K562 (cell line): ENCODE results near the gene TTC33. TPM values are rescaled to one million over a fixed set of nuclear protein-coding genes. Genes with fewer than 3 reads are reported as not detected.

ENCODE experiments used
- ATAC-seq: fragments of 200-7000 bp; cut with Tn5 transposase; 3 replicates; pipeline ENCODE4 v1.9.1; 2020; ENCODE audit warnings: moderate library complexity
- BruUV-seq: library from RNA; stranded (reverse); fragments of 400-500 nt; replicated peaks from 2 replicates; lab custom pipeline; 2021; lab: Mats Ljungman, UMichigan
- CTCF ChIA-PET: fragments of 300-600 bp; formaldehyde crosslinking; extraction: SDS; loops from one replicate; lab custom pipeline; 2021; ENCODE audit warnings: low intra/inter-chr PET ratio; lab: Yijun Ruan, JAX
- POLR2A ChIA-PET: fragments of 300-600, 350-650 bp; sonication (Branson Sonifier 250); formaldehyde crosslinking; extraction: SDS; loops from one replicate; lab custom pipeline; 2021; ENCODE audit warnings: antibody characterized with exemption, inconsistent platforms; lab: Yijun Ruan, JAX
- DNase-seq, 4 experiments: peaks; one replicate each; pipeline versions ENCODE4 v3.0.0 to v3.0.0-alpha.2; 2011 to 2018; ENCODE audit warnings: low spot score in 3 of 4, mixed read lengths in 3 of 4; ENCODE audit errors: extremely low read depth in 1 of 4
- FAIRE-seq: peaks from 2 replicates; lab custom pipeline; 2011; peaks lifted over from hg19 to GRCh38; lab: Jason Lieb, UNC
- H2AFZ ChIP-seq: 2 replicates; pipeline ENCODE4 v1.6.0; 2011; ENCODE audit warnings: low read depth, low read length, control low read depth, inconsistent platforms
- H3K27ac ChIP-seq: fragments of 200-600 bp; 3 replicates; pipeline ENCODE4 v1.8.0; 2011; ENCODE audit warnings: low read depth, mild to moderate bottlenecking, control low read depth, inconsistent platforms, low read length, moderate library complexity, mixed read lengths; ENCODE audit errors: extremely low read depth
- H3K27me3 ChIP-seq, 2 experiments: fragments of 300-600 bp in 1 of 2; 2 replicates in 1 of 2; 3 replicates in 1 of 2; pipeline versions ENCODE4 v1.6.0 to v1.8.0; 2011; ENCODE audit warnings: inconsistent platforms in 2 of 2, low read length in 2 of 2, mild to moderate bottlenecking in 1 of 2, mixed read lengths in 1 of 2, moderate library complexity in 1 of 2; ENCODE audit not compliant: control insufficient read depth in 2 of 2, insufficient read depth in 2 of 2
- H3K36me3 ChIP-seq: fragments of 300-600 bp; 3 replicates; pipeline ENCODE4 v1.8.0; 2011; ENCODE audit warnings: mild to moderate bottlenecking, low read length, inconsistent platforms; ENCODE audit not compliant: control insufficient read depth, insufficient read depth
- H3K4me1 ChIP-seq, 2 experiments: fragments of 200-600 bp in 1 of 2; replicated peaks in 1 of 2; 2 replicates in 1 of 2; 3 replicates in 1 of 2; pipeline versions ENCODE4 v1.5.1 to v1.8.0; 2011; ENCODE audit warnings: inconsistent platforms in 2 of 2, low read length in 2 of 2, mild to moderate bottlenecking in 1 of 2, mixed read lengths in 1 of 2, moderate library complexity in 1 of 2; ENCODE audit not compliant: control insufficient read depth in 2 of 2, insufficient read depth in 2 of 2
- H3K4me2 ChIP-seq: 2 replicates; pipeline ENCODE4 v1.6.1; 2011; ENCODE audit warnings: low read length, control low read depth, inconsistent platforms, mixed read lengths; ENCODE audit not compliant: insufficient read depth
- H3K4me3 ChIP-seq: fragments of 200-600 bp; sonication (generic), shearing (Covaris generic); 2 replicates; pipeline ENCODE4 v1.5.1; 2016; ENCODE audit warnings: control low read depth, inconsistent platforms
- H3K79me2 ChIP-seq: fragments of 200-600 bp; 3 replicates; pipeline ENCODE4 v1.8.0; 2011; ENCODE audit warnings: low read length, inconsistent platforms; ENCODE audit not compliant: control insufficient read depth, insufficient read depth
- H3K9ac ChIP-seq, 2 experiments: 2 replicates each; pipeline versions ENCODE4 v1.6.0 to v1.6.1; 2011; ENCODE audit warnings: low read depth in 2 of 2, low read length in 2 of 2, control low read depth in 1 of 2, inconsistent platforms in 1 of 2, mild to moderate bottlenecking in 1 of 2, mixed read lengths in 1 of 2; ENCODE audit not compliant: insufficient read depth in 1 of 2
- H3K9me1 ChIP-seq: one replicate; pipeline ENCODE4 v1.6.0; 2011; ENCODE audit warnings: inconsistent platforms, mild to moderate bottlenecking, low read length, moderate library complexity; ENCODE audit not compliant: control insufficient read depth, insufficient read depth
- H3K9me3 ChIP-seq: replicated peaks from 2 replicates; pipeline ENCODE4 v1.5.1; 2011; ENCODE audit warnings: low read depth, low read length, inconsistent platforms; ENCODE audit not compliant: control insufficient read depth, insufficient read depth
- H4K20me1 ChIP-seq: replicated peaks from 2 replicates; pipeline ENCODE4 v1.6.1; 2011; ENCODE audit warnings: low read length, inconsistent platforms, mixed read lengths; ENCODE audit not compliant: control insufficient read depth, insufficient read depth
- GTF2B ChIP-seq: IDR thresholded peaks from 2 replicates; pipeline ENCODE4 v1.6.1; 2011; ENCODE audit not compliant: insufficient read length; ENCODE audit errors: extremely low read depth
- HMGN3 ChIP-seq: IDR thresholded peaks from 2 replicates; pipeline ENCODE4 v1.6.1; 2011; ENCODE audit warnings: borderline replicate concordance, low read depth, mild to moderate bottlenecking, mixed read lengths, low read length; ENCODE audit not compliant: insufficient read length; ENCODE audit errors: extremely low read depth
- SAP30 ChIP-seq: fragments of 200-600 bp; sonication (generic); IDR thresholded peaks from 2 replicates; pipeline ENCODE4 v1.6.1; 2012; ENCODE audit warnings: borderline replicate concordance, low read depth, mild to moderate bottlenecking, moderate library complexity, low read length, control low read depth, inconsistent platforms; ENCODE audit not compliant: insufficient read depth, poor library complexity, severe bottlenecking
- SMARCE1 ChIP-seq: fragments of 450-650 bp; IDR thresholded peaks from 2 replicates; pipeline ENCODE4 v1.7.1; 2016; ENCODE audit warnings: mild to moderate bottlenecking
- SNRNP70 ChIP-seq: fragments of 200-400 bp; formaldehyde crosslinking; optimal IDR thresholded peaks from 2 replicates; pipeline ENCODE3; 2017; ENCODE audit warnings: low read depth, low read length
- TEAD4 ChIP-seq, 2 experiments: sonication (generic) in 1 of 2; formaldehyde crosslinking in 1 of 2; IDR thresholded peaks; 2 replicates each; pipeline versions ENCODE4 v1.6.1 to v1.8.0; 2012 to 2022; ENCODE audit warnings: borderline replicate concordance in 1 of 2, inconsistent platforms in 1 of 2, low read length in 1 of 2, mild to moderate bottlenecking in 1 of 2, missing genetic modification reagents in 1 of 2
- UBTF ChIP-seq, 2 experiments: IDR thresholded peaks; 2 replicates each; pipeline ENCODE4 v1.6.1; 2012; ENCODE audit warnings: improper control_type of control experiment in 2 of 2, low read depth in 2 of 2, low read length in 2 of 2, borderline replicate concordance in 1 of 2
- ZNF23 ChIP-seq: fragments of 250-450 bp; sonication (Bioruptor Pico); IDR thresholded peaks from 2 replicates; pipeline ENCODE4 v1.4.0; 2020; ENCODE audit warnings: mild to moderate bottlenecking
- ZNF232 ChIP-seq: sonication (generic); formaldehyde crosslinking; IDR thresholded peaks from 2 replicates; pipeline ENCODE4 v1.8.0; 2022; ENCODE audit warnings: mild to moderate bottlenecking, missing genetic modification reagents
- ZNF263 ChIP-seq: sonication (generic); formaldehyde crosslinking; IDR thresholded peaks from 2 replicates; pipeline ENCODE4 v1.8.0; 2022; ENCODE audit warnings: mild to moderate bottlenecking, missing genetic modification reagents, borderline replicate concordance
- ZNF274 ChIP-seq: IDR thresholded peaks from 2 replicates; pipeline ENCODE4 v1.6.1; 2011; ENCODE audit warnings: low read depth, mild to moderate bottlenecking, low read length, moderate library complexity, borderline replicate concordance
- ZNF584 ChIP-seq: fragments of 200-800 bp; sonication (Bioruptor generic); IDR thresholded peaks from 2 replicates; pipeline ENCODE4 v1.6.1; 2016; ENCODE audit warnings: low read depth, mild to moderate bottlenecking, missing genetic modification characterization, missing compliant biosample characterization
- ZNF592 ChIP-seq: fragments of 450-650 bp; IDR thresholded peaks from 2 replicates; pipeline ENCODE4 v1.6.1; 2017; ENCODE audit warnings: antibody characterized with exemption, mild to moderate bottlenecking
- ZNF778 ChIP-seq: fragments of 450-650 bp; formaldehyde crosslinking; IDR thresholded peaks from 2 replicates; pipeline ENCODE4 v1.4.0; 2020; ENCODE audit warnings: mild to moderate bottlenecking, moderate library complexity
- WGBS: fragments of 100-300 bp; shearing (Covaris generic); methylation state at CpG from one replicate; pipeline ENCODE4 v1.1.6; 2016; ENCODE audit warnings: low coverage, mixed read lengths; ENCODE audit not compliant: insufficient coverage; ENCODE audit errors: missing lambda C conversion rate; 5-methylcytosine and 5-hydroxymethylcytosine counted together
- in situ Hi-C: fragments of 300-500 bp; cut with MboI; formaldehyde crosslinking; loops from 4 replicates; pipeline ENCODE4 v1.15.0; 2018; ENCODE audit warnings: inconsistent platforms, mixed read lengths
- intact Hi-C: fragments of 100-400 bp; cut with micrococcal nuclease; formaldehyde crosslinking; loops from 2 replicates; pipeline ENCODE4 v1.14.2; 2022
- polyA plus RNA-seq, 8 experiments: library from polyadenylated mRNA; depleted of rRNA in 4 of 8; stranded (reverse) in 5 of 8; unstranded in 3 of 8; fragments of >200 nt; fragmentation: Nextera tagmentation in 2 of 8; fragmentation: Illumina TruSeq in 1 of 8; extraction: Ambion mirVana in 2 of 8; extraction: Trizol in 1 of 8; gene quantifications; 2 replicates each; pipeline versions ENCODE4 v1.2.1 to v1.2.3, GENCODE V29; 2011 to 2014; ENCODE audit warnings: inconsistent platforms in 1 of 8, missing spikeins in 1 of 8
- total RNA-seq, 7 experiments: library from RNA; depleted of rRNA in 6 of 7; stranded (reverse); fragments of >200 nt in 6 of 7; fragmentation: Illumina TruSeq in 2 of 7; extraction: Trizol in 2 of 7; gene quantifications; 2 replicates each; pipeline versions ENCODE4 v1.2.1 to v1.2.3, GENCODE V29; 2011 to 2021; ENCODE audit warnings: low replicate concordance in 1 of 7

TTC33 gene
- total and polyA plus RNA-seq, 9 of the 15 experiments (the other 6 are each of a cell fraction or from before 2014, with no cell fraction given): 11.5 to 24.9 (median 21.1) TPM

GRCh38 chr5:40587376-40587775, 168.4 kb downstream of the TTC33 start:
- no peaks in the 10 kb centered on the region for H3K36me3 ChIP-seq
- 5% methylated on average over 1 of the region's 1 CpG for WGBS
- no peak overlapping the region for H3K4me2 ChIP-seq
- intact Hi-C loops: no loop called here
- H3K27ac ChIP-seq: no peak overlapping the region
- H3K4me3 ChIP-seq: no peak overlapping the region
- no peak overlapping the region for H3K9ac ChIP-seq
- H3K27me3 ChIP-seq: no peaks in the 10 kb centered on the region
- in situ Hi-C loops: no loop called here
- H3K4me1 ChIP-seq: no peaks in the 10 kb centered on the region
- H4K20me1 ChIP-seq: no peaks in the 10 kb centered on the region
- no peaks in the 10 kb centered on the region for H3K9me3 ChIP-seq
- no peaks in the 10 kb centered on the region for H3K79me2 ChIP-seq
- ChIA-PET CTCF (no interaction called here), POLR2A (interaction anchor here (1.0 kb wide), 1 partner anchor 11 kb away, joined by 4 read pairs; no protein-coding TSS in a partner anchor)
- H3K9me1 ChIP-seq: no peaks in the 10 kb centered on the region
- BruUV-seq: no TSS peak
- no peak for DNase-seq
- FAIRE-seq: no peak
- ATAC-seq: no peak
- H2AFZ ChIP-seq: no peak overlapping the region
- TF ChIP-seq ZNF778 (no peak), ZNF232 (CRISPR knock-in tag) (no peak), SAP30 (no peak), TEAD4 (IDR thresholded peaks at IDR 0.05; ENCODE audit: low read length) (no peak), TEAD4 (CRISPR knock-in tag; IDR thresholded peaks at IDR 0.05; ENCODE audit: borderline replicate concordance) (no peak), HMGN3 (no peak), ZNF584 (no peak), ZNF592 (no peak), ZNF274 (no peak), GTF2B (no peak), UBTF (IDR thresholded peaks at IDR 0.05; ENCODE audit: borderline replicate concordance in 1 of 2, low read depth in 2 of 2, low read length in 2 of 2) (no peak), ZNF263 (CRISPR knock-in tag) (no peak), SMARCE1 (no peak), ZNF23 (CRISPR knock-in tag) (no peak), SNRNP70 (no peak)
